Measurements from ENCODE around the gene MARCHF3. TPM values are rescaled to one million over a fixed set of nuclear protein-coding genes. Genes with fewer than 3 reads are reported as not detected.

MARCHF3 gene
- total and polyA plus RNA-seq, 2 of the 13 experiments (the other 11 are each of a cell fraction or from before 2014, with no cell fraction given) = 4.8 to 11.9 TPM

DNA sequence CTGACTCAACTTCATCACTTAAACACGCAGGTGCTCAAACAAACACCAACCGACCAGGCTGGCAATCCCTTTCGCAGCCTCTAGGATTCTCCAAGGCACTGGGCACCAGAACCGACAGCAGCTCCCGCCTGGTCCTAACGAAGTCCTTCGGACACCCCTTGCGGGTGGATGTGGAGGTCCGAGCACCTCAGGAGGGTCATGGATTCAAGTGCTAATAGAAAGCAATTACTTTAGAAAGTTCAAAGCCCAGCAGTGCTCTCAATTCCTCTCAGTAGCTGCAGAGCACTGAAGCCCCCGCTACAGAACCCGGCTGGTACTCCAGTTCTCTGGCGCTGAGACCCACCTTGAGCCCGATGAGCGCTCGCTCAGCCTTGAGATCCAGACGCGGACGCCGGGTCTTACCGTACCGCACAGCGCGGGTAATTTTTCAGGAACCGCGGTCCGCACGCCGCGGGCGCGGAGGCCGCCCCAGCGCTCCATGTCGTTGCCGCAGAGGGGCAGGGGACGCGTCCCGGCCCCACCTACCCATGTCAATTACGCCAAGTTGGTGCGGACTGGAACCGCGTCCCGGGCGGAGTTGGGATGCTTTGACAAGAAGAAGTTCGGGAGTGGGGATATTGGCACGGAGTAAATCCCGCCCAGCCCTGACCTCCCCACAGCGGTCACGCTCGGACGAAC is 638 bp downstream of the MARCHF3 start (continued):
- TF ChIP-seq, protein P1, sequence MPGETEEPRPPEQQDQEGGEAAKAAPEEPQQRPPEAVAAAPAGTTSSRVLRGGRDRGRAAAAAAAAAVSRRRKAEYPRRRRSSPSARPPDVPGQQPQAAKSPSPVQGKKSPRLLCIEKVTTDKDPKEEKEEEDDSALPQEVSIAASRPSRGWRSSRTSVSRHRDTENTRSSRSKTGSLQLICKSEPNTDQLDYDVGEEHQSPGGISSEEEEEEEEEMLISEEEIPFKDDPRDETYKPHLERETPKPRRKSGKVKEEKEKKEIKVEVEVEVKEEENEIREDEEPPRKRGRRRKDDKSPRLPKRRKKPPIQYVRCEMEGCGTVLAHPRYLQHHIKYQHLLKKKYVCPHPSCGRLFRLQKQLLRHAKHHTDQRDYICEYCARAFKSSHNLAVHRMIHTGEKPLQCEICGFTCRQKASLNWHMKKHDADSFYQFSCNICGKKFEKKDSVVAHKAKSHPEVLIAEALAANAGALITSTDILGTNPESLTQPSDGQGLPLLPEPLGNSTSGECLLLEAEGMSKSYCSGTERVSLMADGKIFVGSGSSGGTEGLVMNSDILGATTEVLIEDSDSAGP (CRISPR knock-in tag; IDR thresholded peaks at IDR 0.05; ENCODE audit: borderline replicate concordance) = no peak; the same call in 1 of the 2 replicates
- no peak for TF ChIP-seq TBL1XR1 (IDR thresholded peaks at IDR 0.05; ENCODE audit: borderline replicate concordance, low read length, partially characterized antibody)
- no peak for TF ChIP-seq PAX8 (CRISPR knock-in tag; IDR thresholded peaks at IDR 0.05; ENCODE audit: borderline replicate concordance)
- 0 out of 2 replicates have a peak, but pooled peaks have one; percentile 26 for TF ChIP-seq CSRNP1 (CRISPR knock-in tag; IDR thresholded peaks at IDR 0.05)
- no peak for TF ChIP-seq CBX2 (IDR thresholded peaks at IDR 0.05; ENCODE audit: low read depth, low read length)
- TF ChIP-seq CBX2 (CRISPR knock-in tag; IDR thresholded peaks at IDR 0.05; ENCODE audit: low read depth) = no peak
- TF ChIP-seq CBX5 (CRISPR knock-in tag; IDR thresholded peaks at IDR 0.05; ENCODE audit: borderline replicate concordance) = peak; percentile 24; the same call in 1 of the 2 replicates
- no peak for TF ChIP-seq ZNF816 (CRISPR knock-in tag; IDR thresholded peaks at IDR 0.05; ENCODE audit: borderline replicate concordance)
- TF ChIP-seq PRDM10 (CRISPR knock-in tag; IDR thresholded peaks at IDR 0.05; ENCODE audit: low read depth) = no peak
- 0 out of 2 replicates have a peak, but pooled peaks have one; percentile 42 for TF ChIP-seq CHCHD3 (CRISPR knock-in tag; IDR thresholded peaks at IDR 0.05)
- TF ChIP-seq ZBTB21 (CRISPR knock-in tag; IDR thresholded peaks at IDR 0.05) = no peak
- TF ChIP-seq HNRNPK (IDR thresholded peaks at IDR 0.05; ENCODE audit: low read depth, low read length, poor library complexity, severe bottlenecking) = no peak
- TF ChIP-seq IKZF4 (CRISPR knock-in tag; IDR thresholded peaks at IDR 0.05; ENCODE audit: borderline replicate concordance, low read depth, not compliant biosample characterization) = no peak
- TF ChIP-seq, protein P2, sequence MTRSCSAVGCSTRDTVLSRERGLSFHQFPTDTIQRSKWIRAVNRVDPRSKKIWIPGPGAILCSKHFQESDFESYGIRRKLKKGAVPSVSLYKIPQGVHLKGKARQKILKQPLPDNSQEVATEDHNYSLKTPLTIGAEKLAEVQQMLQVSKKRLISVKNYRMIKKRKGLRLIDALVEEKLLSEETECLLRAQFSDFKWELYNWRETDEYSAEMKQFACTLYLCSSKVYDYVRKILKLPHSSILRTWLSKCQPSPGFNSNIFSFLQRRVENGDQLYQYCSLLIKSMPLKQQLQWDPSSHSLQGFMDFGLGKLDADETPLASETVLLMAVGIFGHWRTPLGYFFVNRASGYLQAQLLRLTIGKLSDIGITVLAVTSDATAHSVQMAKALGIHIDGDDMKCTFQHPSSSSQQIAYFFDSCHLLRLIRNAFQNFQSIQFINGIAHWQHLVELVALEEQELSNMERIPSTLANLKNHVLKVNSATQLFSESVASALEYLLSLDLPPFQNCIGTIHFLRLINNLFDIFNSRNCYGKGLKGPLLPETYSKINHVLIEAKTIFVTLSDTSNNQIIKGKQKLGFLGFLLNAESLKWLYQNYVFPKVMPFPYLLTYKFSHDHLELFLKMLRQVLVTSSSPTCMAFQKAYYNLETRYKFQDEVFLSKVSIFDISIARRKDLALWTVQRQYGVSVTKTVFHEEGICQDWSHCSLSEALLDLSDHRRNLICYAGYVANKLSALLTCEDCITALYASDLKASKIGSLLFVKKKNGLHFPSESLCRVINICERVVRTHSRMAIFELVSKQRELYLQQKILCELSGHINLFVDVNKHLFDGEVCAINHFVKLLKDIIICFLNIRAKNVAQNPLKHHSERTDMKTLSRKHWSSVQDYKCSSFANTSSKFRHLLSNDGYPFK (CRISPR knock-in tag; IDR thresholded peaks at IDR 0.05; ENCODE audit: borderline replicate concordance) = 0 out of 2 replicates have a peak, but pooled peaks have one; percentile 6
- TF ChIP-seq, protein P3, sequence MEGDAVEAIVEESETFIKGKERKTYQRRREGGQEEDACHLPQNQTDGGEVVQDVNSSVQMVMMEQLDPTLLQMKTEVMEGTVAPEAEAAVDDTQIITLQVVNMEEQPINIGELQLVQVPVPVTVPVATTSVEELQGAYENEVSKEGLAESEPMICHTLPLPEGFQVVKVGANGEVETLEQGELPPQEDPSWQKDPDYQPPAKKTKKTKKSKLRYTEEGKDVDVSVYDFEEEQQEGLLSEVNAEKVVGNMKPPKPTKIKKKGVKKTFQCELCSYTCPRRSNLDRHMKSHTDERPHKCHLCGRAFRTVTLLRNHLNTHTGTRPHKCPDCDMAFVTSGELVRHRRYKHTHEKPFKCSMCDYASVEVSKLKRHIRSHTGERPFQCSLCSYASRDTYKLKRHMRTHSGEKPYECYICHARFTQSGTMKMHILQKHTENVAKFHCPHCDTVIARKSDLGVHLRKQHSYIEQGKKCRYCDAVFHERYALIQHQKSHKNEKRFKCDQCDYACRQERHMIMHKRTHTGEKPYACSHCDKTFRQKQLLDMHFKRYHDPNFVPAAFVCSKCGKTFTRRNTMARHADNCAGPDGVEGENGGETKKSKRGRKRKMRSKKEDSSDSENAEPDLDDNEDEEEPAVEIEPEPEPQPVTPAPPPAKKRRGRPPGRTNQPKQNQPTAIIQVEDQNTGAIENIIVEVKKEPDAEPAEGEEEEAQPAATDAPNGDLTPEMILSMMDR (CRISPR knock-in tag; IDR thresholded peaks at IDR 0.05) = peak; percentile 29; the same call in 1 of the 2 replicates
